ENCODE measurements around the gene ASGR2. TPM values are rescaled to one million over a fixed set of nuclear protein-coding genes. Genes with fewer than 3 reads are reported as not detected.

The ASGR2 gene
- polyA plus RNA-seq, 3 donors: 53.3 to 148 (median 78.3) TPM

GRCh38 chr17:7141824-7142223 lies 27.2 kb upstream of the ASGR2 start:
- DNase-seq: no peak
- Histone ChIP-seq H3K27ac (ENCODE audit: low read depth in 1 of 2, low read length in 2 of 2) (no peak overlapping the region), H3K4me3 (replicated peaks in 1 of 3; ENCODE audit: low read depth in 2 of 3, low read length in 3 of 3) (no peak overlapping the region), H3K36me3 (replicated peaks in 1 of 2; ENCODE audit: control insufficient read depth in 1 of 2, insufficient read depth in 2 of 2, low read length in 2 of 2) (peaks cover 25 to 42% of the 10 kb centered on the region in 2 donors), H3K4me2 (replicated peaks; ENCODE audit: extremely low read depth, low read length, poor library complexity, severe bottlenecking) (no peak overlapping the region), H3K27me3 (ENCODE audit: control insufficient read depth in 2 of 2, insufficient read depth in 2 of 2, low read length in 2 of 2) (no peaks in the 10 kb centered on the region), H4K20me1 (ENCODE audit: insufficient read depth, low read length) (peaks cover 76% of the 10 kb centered on the region), H3K9me3 (replicated peaks in 1 of 2; ENCODE audit: control insufficient read depth in 1 of 2, insufficient read depth in 1 of 2, low read length in 2 of 2) (no peaks in the 10 kb centered on the region), H3K79me2 (ENCODE audit: insufficient read depth, low read length) (peaks cover 66% of the 10 kb centered on the region), H3K9ac (ENCODE audit: insufficient read depth, low read length, poor library complexity, severe bottlenecking) (no peak overlapping the region), H2AFZ (ENCODE audit: insufficient read depth, low read depth, low read length, poor library complexity, severe bottlenecking) (no peak overlapping the region), H3K4me1 (ENCODE audit: control insufficient read depth in 1 of 2, insufficient read depth in 2 of 2, low read length in 2 of 2) (peaks cover 41 to 57% of the 10 kb centered on the region in 2 donors)
- Mint-ChIP-seq H3K27ac (peak overlapping the region in 2 of 7 donors; percentile 15 to 21), H3K9me3 (no peaks in the 10 kb centered on the region), H3K4me3 (no peak overlapping the region), H3K27me3 (ENCODE audit: low read depth in 3 of 3) (peaks cover 0 to 1% (median 0%) of the 10 kb centered on the region in 3 donors), H3K36me3 (peaks cover 44 to 66% of the 10 kb centered on the region in 2 donors), H3K4me1 (peaks cover 55% of the 10 kb centered on the region)
- TF ChIP-seq, protein P1, sequence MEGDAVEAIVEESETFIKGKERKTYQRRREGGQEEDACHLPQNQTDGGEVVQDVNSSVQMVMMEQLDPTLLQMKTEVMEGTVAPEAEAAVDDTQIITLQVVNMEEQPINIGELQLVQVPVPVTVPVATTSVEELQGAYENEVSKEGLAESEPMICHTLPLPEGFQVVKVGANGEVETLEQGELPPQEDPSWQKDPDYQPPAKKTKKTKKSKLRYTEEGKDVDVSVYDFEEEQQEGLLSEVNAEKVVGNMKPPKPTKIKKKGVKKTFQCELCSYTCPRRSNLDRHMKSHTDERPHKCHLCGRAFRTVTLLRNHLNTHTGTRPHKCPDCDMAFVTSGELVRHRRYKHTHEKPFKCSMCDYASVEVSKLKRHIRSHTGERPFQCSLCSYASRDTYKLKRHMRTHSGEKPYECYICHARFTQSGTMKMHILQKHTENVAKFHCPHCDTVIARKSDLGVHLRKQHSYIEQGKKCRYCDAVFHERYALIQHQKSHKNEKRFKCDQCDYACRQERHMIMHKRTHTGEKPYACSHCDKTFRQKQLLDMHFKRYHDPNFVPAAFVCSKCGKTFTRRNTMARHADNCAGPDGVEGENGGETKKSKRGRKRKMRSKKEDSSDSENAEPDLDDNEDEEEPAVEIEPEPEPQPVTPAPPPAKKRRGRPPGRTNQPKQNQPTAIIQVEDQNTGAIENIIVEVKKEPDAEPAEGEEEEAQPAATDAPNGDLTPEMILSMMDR (IDR thresholded peaks at IDR 0.05): no peak
- intact Hi-C loops (cut with micrococcal nuclease): no loop called here
- WGBS (ENCODE audit: insufficient coverage): 96% methylated on average over 3 of the region's 10 CpGs

- TF ChIP-seq, protein P1 (IDR thresholded peaks at IDR 0.05): no peak
- WGBS (ENCODE audit: insufficient coverage): 93% methylated on average over 8 of the region's 10 CpGs
Observed at GRCh38 chr17:7139400-7139799, 24.8 kb upstream of the ASGR2 start.

More at GRCh38 chr17:7139400-7139799, 24.8 kb upstream of the ASGR2 start:
- H3K4me2 ChIP-seq (replicated peaks; ENCODE audit: extremely low read depth, low read length, poor library complexity, severe bottlenecking): peak overlapping the region; percentile 81
- Mint-ChIP-seq H3K4me3 (peak overlapping the region; percentile 73 to 94), H3K36me3 (peaks cover 37 to 49% of the 10 kb centered on the region in 2 donors), H3K27ac (peak overlapping the region; percentile 94 to 100 (median 97)), H3K27me3 (ENCODE audit: low read depth in 3 of 3) (peaks cover 0 to 1% (median 0%) of the 10 kb centered on the region in 3 donors), H3K4me1 (peaks cover 66% of the 10 kb centered on the region), H3K9me3 (peaks cover 0 to 3% (median 0%) of the 10 kb centered on the region in 7 donors)
- H3K4me1 ChIP-seq (ENCODE audit: control insufficient read depth in 1 of 2, insufficient read depth in 2 of 2, low read length in 2 of 2): peaks cover 56 to 67% of the 10 kb centered on the region in 2 donors
- no peaks in the 10 kb centered on the region for H3K27me3 ChIP-seq (ENCODE audit: control insufficient read depth in 2 of 2, insufficient read depth in 2 of 2, low read length in 2 of 2)
- H3K4me3 ChIP-seq (replicated peaks in 1 of 3; ENCODE audit: low read depth in 2 of 3, low read length in 3 of 3): peak overlapping the region; percentile 73 to 82 (median 75)
- H2AFZ ChIP-seq (ENCODE audit: insufficient read depth, low read depth, low read length, poor library complexity, severe bottlenecking): peak overlapping the region; percentile 44
- peaks cover 25 to 41% of the 10 kb centered on the region in 2 donors for H3K36me3 ChIP-seq (replicated peaks in 1 of 2; ENCODE audit: control insufficient read depth in 1 of 2, insufficient read depth in 2 of 2, low read length in 2 of 2)
- intact Hi-C loops (cut with micrococcal nuclease): loop anchor here in 1 of 2 donors (5.0 kb wide), 1 partner anchor 33 kb away; no protein-coding TSS in a partner anchor
- peak overlapping the region; percentile 72 for H3K9ac ChIP-seq (ENCODE audit: insufficient read depth, low read length, poor library complexity, severe bottlenecking)
- H3K79me2 ChIP-seq (ENCODE audit: insufficient read depth, low read length): peaks cover 67% of the 10 kb centered on the region
- H4K20me1 ChIP-seq (ENCODE audit: insufficient read depth, low read length): peaks cover 52% of the 10 kb centered on the region
- no peak for DNase-seq
- no peaks in the 10 kb centered on the region for H3K9me3 ChIP-seq (replicated peaks in 1 of 2; ENCODE audit: control insufficient read depth in 1 of 2, insufficient read depth in 1 of 2, low read length in 2 of 2)
- peak overlapping the region; percentile 89 to 100 for H3K27ac ChIP-seq (ENCODE audit: low read depth in 1 of 2, low read length in 2 of 2)

All from CD14-positive monocyte (primary cell).